Hematopoietic multipotent progenitor cell (in vitro differentiated cells): Measurements from ENCODE around the gene VPS9D1. TPM values are rescaled to one million over a fixed set of nuclear protein-coding genes. Genes with fewer than 3 reads are reported as not detected.
"Not testable (repeated sequence)": the region's sequence is repeated elsewhere in the genome, so short reads cannot be mapped to it uniquely, and the experiment has no call there.

Source experiments
- DNase-seq, 3 donors: peaks; one replicate each; pipeline ENCODE4 v3.0.0-alpha.2; 2011 to 2015; ENCODE audit warnings: low read depth in 2 of 3, low spot score in 2 of 3
- total RNA-seq: library from RNA; depleted of rRNA; stranded (reverse); fragments of >200 nt; gene quantifications from one replicate; pipeline ENCODE4 v1.2.3, GENCODE V29; 2012

The VPS9D1 gene
- total RNA-seq, 1 donor: 5.1 TPM

- no peak for DNase-seq
Observed at GRCh38 chr16:89710709-89711564, 9.8 kb downstream of the VPS9D1 start.

GRCh38 chr16:89709716-89710432 lies 10.8 kb downstream of the VPS9D1 start:
- DNase-seq: no peak

- DNase-seq: no peak
Observed at GRCh38 chr16:89709166-89709565, 11.5 kb downstream of the VPS9D1 start.

- no peak for DNase-seq
Observed at GRCh38 chr16:89708481-89708931, 12.2 kb downstream of the VPS9D1 start.

- no peak for DNase-seq
Observed at GRCh38 chr16:89707695-89708094, 13.0 kb downstream of the VPS9D1 start.

- DNase-seq: no peak
Observed at GRCh38 chr16:89706518-89707260, 14.0 kb downstream of the VPS9D1 start.

GRCh38 chr16:89705006-89705405 lies 15.7 kb downstream of the VPS9D1 start:
- DNase-seq: no peak

- no peak for DNase-seq
Observed at GRCh38 chr16:89704281-89704680, 16.4 kb downstream of the VPS9D1 start.

- peak; percentile 95 to 97 (median 96) for DNase-seq
Observed at GRCh38 chr16:89701425-89702406, 19.0 kb downstream of the VPS9D1 start, which contains the start of gene SPATA2L. TSS of gene SPATA2L (minus strand) at chr16:89701705. CDS start at chr16:89701232, 473 bp downstream.

GRCh38 chr16:89700649-89701424 lies 19.9 kb downstream of the VPS9D1 start:
- DNase-seq: peak; percentile 54 to 69 (median 56)

- DNase-seq: peak; percentile 91 to 97 (median 96)
Observed at GRCh38 chr16:89700100-89700648, 20.5 kb downstream of the VPS9D1 start.

GRCh38 chr16:89699629-89700099 lies 21.0 kb downstream of the VPS9D1 start:
- DNase-seq: not testable (repeated sequence)

GRCh38 chr16:89698717-89699116 lies 22.0 kb downstream of the VPS9D1 start:
- DNase-seq: not testable (repeated sequence)

GRCh38 chr16:89697616-89698331 lies 22.9 kb downstream of the VPS9D1 start:
- no peak for DNase-seq

GRCh38 chr16:89697161-89697615 lies 23.5 kb downstream of the VPS9D1 start:
- no peak for DNase-seq

GRCh38 chr16:89696670-89697128 lies 24.0 kb downstream of the VPS9D1 start:
- peak in 1 of 3 donors; percentile 70 for DNase-seq

GRCh38 chr16:89695875-89696669 lies 24.6 kb downstream of the VPS9D1 start:
- no peak for DNase-seq
